PC-9 (cell line): ENCODE measurements around the gene MAGEB10. TPM values are rescaled to one million over a fixed set of nuclear protein-coding genes. Genes with fewer than 3 reads are reported as not detected.

Experiments used
- BruUV-seq: library from RNA; stranded (reverse); fragments of 400-500 nt; replicated peaks from 2 replicates; lab custom pipeline; 2021; lab: Mats Ljungman, UMichigan
- CTCF ChIA-PET: fragments of 300-600 bp; sonication (Branson Sonifier 250); formaldehyde crosslinking; loops from one replicate; lab custom pipeline; 2022; ENCODE audit warnings: antibody characterized with exemption; lab: Charles Lee
- POLR2A ChIA-PET: fragments of 300-600 bp; sonication (Branson Sonifier 250); formaldehyde crosslinking; loops from one replicate; lab custom pipeline; 2022; ENCODE audit warnings: antibody characterized with exemption; ENCODE audit not compliant: unreplicated experiment; lab: Charles Lee
- DNase-seq, 2 experiments: peaks; one replicate each; pipeline versions ENCODE4 v3.0.0 to v3.0.0-alpha.2; 2015 to 2022; ENCODE audit warnings: mixed read lengths in 1 of 2
- H2AFZ ChIP-seq: fragments of 200-600 bp; sonication (generic); 2 replicates; pipeline ENCODE4 v1.8.1; 2017; ENCODE audit warnings: antibody characterized with exemption
- H3F3A ChIP-seq: fragments of 200-600 bp; sonication (generic); 2 replicates; pipeline ENCODE4 v1.8.1; 2017; ENCODE audit warnings: antibody characterized with exemption, mild to moderate bottlenecking, low read depth; ENCODE audit not compliant: insufficient read depth
- H3K27ac ChIP-seq: fragments of 200-600 bp; sonication (generic); 2 replicates; pipeline ENCODE4 v1.6.1; 2016; ENCODE audit warnings: mixed run types
- H3K27me3 ChIP-seq: fragments of 200-600 bp; sonication (generic); 2 replicates; pipeline ENCODE4 v1.6.1; 2016; ENCODE audit warnings: low read depth, mixed run types; ENCODE audit not compliant: insufficient read depth
- H3K36me3 ChIP-seq: fragments of 200-600 bp; sonication (generic); 2 replicates; pipeline ENCODE4 v1.6.1; 2016; ENCODE audit warnings: low read depth, mixed run types
- H3K4me1 ChIP-seq: fragments of 200-600 bp; sonication (generic); replicated peaks from 2 replicates; pipeline ENCODE4 v1.6.1; 2016; ENCODE audit warnings: mixed run types; ENCODE audit not compliant: insufficient read depth
- H3K4me2 ChIP-seq: fragments of 200-600 bp; sonication (generic); 2 replicates; pipeline ENCODE4 v1.6.1; 2017; ENCODE audit warnings: mixed run types
- H3K4me3 ChIP-seq: fragments of 200-600 bp; sonication (generic); 2 replicates; pipeline ENCODE4 v1.6.1; 2016; ENCODE audit warnings: mixed run types
- H3K79me2 ChIP-seq: fragments of 200-600 bp; sonication (generic); 2 replicates; pipeline ENCODE4 v1.6.1; 2017; ENCODE audit warnings: low read depth, mixed run types
- H3K9me2 ChIP-seq: fragments of 200-600 bp; sonication (generic); 2 replicates; pipeline ENCODE4 v1.8.1; 2017; ENCODE audit warnings: mild to moderate bottlenecking; ENCODE audit not compliant: insufficient read depth
- H3K9me3 ChIP-seq: fragments of 200-600 bp; sonication (generic); 2 replicates; pipeline ENCODE4 v1.8.1; 2016; ENCODE audit warnings: low read depth; ENCODE audit not compliant: insufficient read depth
- H4K20me1 ChIP-seq: fragments of 200-600 bp; sonication (generic); 2 replicates; pipeline ENCODE4 v1.8.1; 2017; ENCODE audit not compliant: insufficient read depth
- EZH2 ChIP-seq: fragments of 200-600 bp; sonication (generic); IDR thresholded peaks from 2 replicates; pipeline ENCODE4 v1.8.0; 2017; ENCODE audit warnings: antibody characterized with exemption, low read depth
- intact Hi-C: fragments of 100-400 bp; cut with micrococcal nuclease; formaldehyde crosslinking; loops from one replicate; pipeline ENCODE4 v1.10.0; 2022; ENCODE audit not compliant: unreplicated experiment
- total RNA-seq: library from RNA; stranded (reverse); gene quantifications from 2 replicates; pipeline ENCODE4 v1.2.3, GENCODE V29; 2021
- TF ChIP-seq, protein P1 (sequence below): fragments of 200-600 bp; sonication (generic); conservative IDR thresholded peaks from 2 replicates; pipeline ENCODE4 v1.6.1; 2017; ENCODE audit warnings: mixed run types, antibody characterized with exemption, mild to moderate bottlenecking, moderate library complexity

The MAGEB10 gene
- total RNA-seq, 1 experiment from 2014 or later, result not detected

DNA sequence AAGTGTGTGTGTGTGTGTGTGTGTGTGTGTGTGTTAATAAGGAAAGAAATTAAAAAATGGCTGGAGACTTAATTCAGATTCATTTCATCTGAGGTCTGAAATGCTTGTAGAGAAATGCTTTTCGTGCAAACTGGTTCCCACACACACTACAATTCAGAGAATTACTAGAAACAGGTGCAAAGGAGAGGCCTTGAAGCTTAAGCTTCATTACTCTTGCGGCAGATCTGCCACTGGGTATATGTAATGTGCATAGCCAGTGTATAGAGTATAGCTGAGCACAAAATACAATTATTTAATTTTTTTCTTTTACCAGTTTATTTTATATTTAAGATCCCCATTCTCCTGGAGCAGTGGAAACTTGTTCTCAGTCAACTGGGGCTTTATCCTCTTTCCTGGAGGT is 31.8 kb upstream of the MAGEB10 start:
- Histone ChIP-seq H3K27me3 (no peaks in the 10 kb centered on the region), H3K9me2 (no peaks in the 10 kb centered on the region), H3K4me3 (no peak overlapping the region), H3K4me2 (no peak overlapping the region), H3K9me3 (no peaks in the 10 kb centered on the region), H3K27ac (no peak overlapping the region), H3F3A (no peaks in the 10 kb centered on the region), H3K36me3 (no peaks in the 10 kb centered on the region), H3K4me1 (no peaks in the 10 kb centered on the region), H2AFZ (no peak overlapping the region), H4K20me1 (no peaks in the 10 kb centered on the region), H3K79me2 (no peaks in the 10 kb centered on the region)
- intact Hi-C loops, result no loop called here
- DNase-seq, result no peak
- POLR2A ChIA-PET, result no interaction called here
- TF ChIP-seq, protein P1, sequence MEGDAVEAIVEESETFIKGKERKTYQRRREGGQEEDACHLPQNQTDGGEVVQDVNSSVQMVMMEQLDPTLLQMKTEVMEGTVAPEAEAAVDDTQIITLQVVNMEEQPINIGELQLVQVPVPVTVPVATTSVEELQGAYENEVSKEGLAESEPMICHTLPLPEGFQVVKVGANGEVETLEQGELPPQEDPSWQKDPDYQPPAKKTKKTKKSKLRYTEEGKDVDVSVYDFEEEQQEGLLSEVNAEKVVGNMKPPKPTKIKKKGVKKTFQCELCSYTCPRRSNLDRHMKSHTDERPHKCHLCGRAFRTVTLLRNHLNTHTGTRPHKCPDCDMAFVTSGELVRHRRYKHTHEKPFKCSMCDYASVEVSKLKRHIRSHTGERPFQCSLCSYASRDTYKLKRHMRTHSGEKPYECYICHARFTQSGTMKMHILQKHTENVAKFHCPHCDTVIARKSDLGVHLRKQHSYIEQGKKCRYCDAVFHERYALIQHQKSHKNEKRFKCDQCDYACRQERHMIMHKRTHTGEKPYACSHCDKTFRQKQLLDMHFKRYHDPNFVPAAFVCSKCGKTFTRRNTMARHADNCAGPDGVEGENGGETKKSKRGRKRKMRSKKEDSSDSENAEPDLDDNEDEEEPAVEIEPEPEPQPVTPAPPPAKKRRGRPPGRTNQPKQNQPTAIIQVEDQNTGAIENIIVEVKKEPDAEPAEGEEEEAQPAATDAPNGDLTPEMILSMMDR, result no peak
- no peak for TF ChIP-seq EZH2
- CTCF ChIA-PET, result no interaction called here
- no TSS peak for BruUV-seq

DNA sequence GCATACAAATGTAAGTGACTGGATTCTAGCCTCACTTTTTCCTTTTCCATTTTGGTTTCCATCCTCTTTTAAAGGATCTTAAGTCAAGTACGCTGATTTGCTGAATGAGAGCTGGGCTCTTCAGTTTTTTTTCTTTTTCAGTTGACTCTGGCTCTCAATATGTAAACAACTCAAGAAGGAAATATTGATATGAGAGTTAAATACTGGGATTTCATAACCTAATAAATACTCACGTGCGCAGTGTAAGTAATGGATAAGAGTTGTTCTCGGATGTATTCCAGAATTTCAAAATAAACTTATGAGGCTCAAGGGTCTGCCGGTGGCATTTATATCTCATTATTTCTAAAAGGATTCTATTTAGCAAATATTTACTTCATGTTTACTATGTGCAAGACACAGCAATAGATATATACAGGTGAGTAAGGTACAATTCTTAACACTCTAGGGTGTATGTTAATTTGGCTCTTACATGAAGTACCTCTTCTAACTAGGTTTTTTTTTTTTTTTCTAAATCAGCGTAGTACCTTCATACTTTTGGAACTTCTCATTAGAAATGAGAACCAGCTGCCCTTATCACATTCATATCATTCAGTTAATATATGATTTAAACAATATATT is 11.0 kb upstream of the MAGEB10 start:
- Histone ChIP-seq H2AFZ (no peak overlapping the region), H3K4me2 (no peak overlapping the region), H3K27ac (no peak overlapping the region), H3K4me3 (no peak overlapping the region), H3K9me2 (no peaks in the 10 kb centered on the region), H3K79me2 (no peaks in the 10 kb centered on the region), H3K36me3 (no peaks in the 10 kb centered on the region), H3F3A (no peaks in the 10 kb centered on the region), H3K9me3 (no peaks in the 10 kb centered on the region), H3K27me3 (no peaks in the 10 kb centered on the region), H3K4me1 (no peaks in the 10 kb centered on the region), H4K20me1 (no peaks in the 10 kb centered on the region)
- BruUV-seq, result no TSS peak
- DNase-seq, result no peak
- TF ChIP-seq EZH2, result no peak
- TF ChIP-seq, protein P1, result no peak
- ChIA-PET POLR2A (no interaction called here), CTCF (no interaction called here)
- intact Hi-C loops, result no loop called here

DNA sequence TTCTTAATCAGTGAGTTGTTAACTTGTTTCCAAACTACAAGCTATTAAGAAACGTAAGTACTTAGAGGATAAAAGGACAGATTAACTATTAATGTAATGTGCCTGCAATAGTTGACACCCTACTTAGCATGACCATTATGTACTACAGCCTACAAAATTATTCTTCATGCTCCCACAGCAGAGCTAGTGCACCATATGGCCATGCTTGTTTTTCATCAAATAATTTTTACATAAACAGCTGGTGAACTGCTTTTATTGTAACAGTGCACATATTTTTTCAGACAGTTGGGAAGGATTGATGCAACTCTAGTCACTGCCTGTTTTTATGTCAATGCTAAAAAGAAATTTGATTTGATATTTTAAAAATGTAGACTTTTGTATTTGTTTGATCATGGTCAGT is 10.2 kb upstream of the MAGEB10 start:
- ChIA-PET CTCF (no interaction called here), POLR2A (no interaction called here)
- H2AFZ ChIP-seq, result no peak overlapping the region
- no TSS peak for BruUV-seq
- H3K79me2 ChIP-seq, result no peaks in the 10 kb centered on the region
- no peaks in the 10 kb centered on the region for H3K9me2 ChIP-seq
- TF ChIP-seq, protein P1, result no peak
- TF ChIP-seq EZH2, result no peak
- H3K36me3 ChIP-seq, result no peaks in the 10 kb centered on the region
- no peaks in the 10 kb centered on the region for H3F3A ChIP-seq
- no peaks in the 10 kb centered on the region for H3K9me3 ChIP-seq
- H3K4me1 ChIP-seq, result no peaks in the 10 kb centered on the region
- H3K4me2 ChIP-seq, result no peak overlapping the region
- DNase-seq, result no peak
- no peaks in the 10 kb centered on the region for H3K27me3 ChIP-seq
- H4K20me1 ChIP-seq, result no peaks in the 10 kb centered on the region
- H3K27ac ChIP-seq, result no peak overlapping the region
- H3K4me3 ChIP-seq, result no peak overlapping the region
- intact Hi-C loops, result no loop called here
